ENCODE data around the gene CYBC1. TPM values are rescaled to one million over a fixed set of nuclear protein-coding genes. Genes with fewer than 3 reads are reported as not detected.
A peak's percentile ranks its signal among the peaks of the same experiment; 100 is the strongest.

The CYBC1 gene
- polyA plus RNA-seq, 3 donors: 160 to 225 (median 217) TPM

DNA sequence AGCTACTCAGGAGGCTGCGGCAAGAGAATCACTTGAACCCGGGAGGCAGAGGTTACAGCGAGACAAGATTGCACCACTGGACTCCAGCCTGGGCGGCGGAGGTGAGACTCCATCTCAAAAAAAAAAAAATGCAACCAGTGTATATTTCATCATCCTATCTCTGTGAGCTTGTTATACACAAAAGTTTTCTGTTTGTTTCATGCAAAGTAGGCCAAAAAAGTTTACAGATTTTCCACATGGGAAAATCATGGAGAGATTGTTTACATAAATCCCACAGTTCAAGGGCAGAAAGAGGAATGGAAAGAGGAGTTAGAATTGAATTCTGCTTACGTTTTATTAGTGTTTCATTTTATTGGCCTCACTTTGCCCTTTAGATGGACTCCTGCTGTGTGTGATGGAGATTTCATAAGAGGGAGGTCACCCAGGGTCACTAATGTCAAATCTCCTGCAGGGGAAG is 32.7 kb upstream of the CYBC1 start:
- WGBS (ENCODE audit: insufficient coverage): no CpG with 5 or more reads among the region's 6 CpGs
- Mint-ChIP-seq H3K36me3 (peaks cover 95 to 100% of the 10 kb centered on the region in 2 donors), H3K4me3 (no peak overlapping the region), H3K4me1 (peaks cover 4% of the 10 kb centered on the region), H3K27me3 (ENCODE audit: low read depth in 3 of 3) (no peaks in the 10 kb centered on the region), H3K9me3 (no peaks in the 10 kb centered on the region), H3K27ac (peak overlapping the region in 1 of 7 donors; percentile 58)
- TF ChIP-seq, protein P1, sequence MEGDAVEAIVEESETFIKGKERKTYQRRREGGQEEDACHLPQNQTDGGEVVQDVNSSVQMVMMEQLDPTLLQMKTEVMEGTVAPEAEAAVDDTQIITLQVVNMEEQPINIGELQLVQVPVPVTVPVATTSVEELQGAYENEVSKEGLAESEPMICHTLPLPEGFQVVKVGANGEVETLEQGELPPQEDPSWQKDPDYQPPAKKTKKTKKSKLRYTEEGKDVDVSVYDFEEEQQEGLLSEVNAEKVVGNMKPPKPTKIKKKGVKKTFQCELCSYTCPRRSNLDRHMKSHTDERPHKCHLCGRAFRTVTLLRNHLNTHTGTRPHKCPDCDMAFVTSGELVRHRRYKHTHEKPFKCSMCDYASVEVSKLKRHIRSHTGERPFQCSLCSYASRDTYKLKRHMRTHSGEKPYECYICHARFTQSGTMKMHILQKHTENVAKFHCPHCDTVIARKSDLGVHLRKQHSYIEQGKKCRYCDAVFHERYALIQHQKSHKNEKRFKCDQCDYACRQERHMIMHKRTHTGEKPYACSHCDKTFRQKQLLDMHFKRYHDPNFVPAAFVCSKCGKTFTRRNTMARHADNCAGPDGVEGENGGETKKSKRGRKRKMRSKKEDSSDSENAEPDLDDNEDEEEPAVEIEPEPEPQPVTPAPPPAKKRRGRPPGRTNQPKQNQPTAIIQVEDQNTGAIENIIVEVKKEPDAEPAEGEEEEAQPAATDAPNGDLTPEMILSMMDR (IDR thresholded peaks at IDR 0.05): no peak
- H3K27ac ChIP-seq (ENCODE audit: low read depth in 1 of 2, low read length in 2 of 2): no peak overlapping the region
- no peak overlapping the region for H2AFZ ChIP-seq (ENCODE audit: insufficient read depth, low read depth, low read length, poor library complexity, severe bottlenecking)
- no peaks in the 10 kb centered on the region for H3K27me3 ChIP-seq (ENCODE audit: control insufficient read depth in 2 of 2, insufficient read depth in 2 of 2, low read length in 2 of 2)
- peaks cover 88 to 100% of the 10 kb centered on the region in 2 donors for H3K36me3 ChIP-seq (replicated peaks in 1 of 2; ENCODE audit: control insufficient read depth in 1 of 2, insufficient read depth in 2 of 2, low read length in 2 of 2)
- DNase-seq: no peak
- no peak overlapping the region for H3K9ac ChIP-seq (ENCODE audit: insufficient read depth, low read length, poor library complexity, severe bottlenecking)
- no peaks in the 10 kb centered on the region for H3K9me3 ChIP-seq (replicated peaks in 1 of 2; ENCODE audit: control insufficient read depth in 1 of 2, insufficient read depth in 1 of 2, low read length in 2 of 2)
- H3K4me2 ChIP-seq (replicated peaks; ENCODE audit: extremely low read depth, low read length, poor library complexity, severe bottlenecking): no peak overlapping the region
- H3K79me2 ChIP-seq (ENCODE audit: insufficient read depth, low read length): no peaks in the 10 kb centered on the region
- H3K4me3 ChIP-seq (replicated peaks in 1 of 3; ENCODE audit: low read depth in 2 of 3, low read length in 3 of 3): no peak overlapping the region
- intact Hi-C loops (cut with micrococcal nuclease): no loop called here
- H3K4me1 ChIP-seq (ENCODE audit: control insufficient read depth in 1 of 2, insufficient read depth in 2 of 2, low read length in 2 of 2): no peaks in the 10 kb centered on the region
- H4K20me1 ChIP-seq (ENCODE audit: insufficient read depth, low read length): peaks cover 8% of the 10 kb centered on the region

DNA sequence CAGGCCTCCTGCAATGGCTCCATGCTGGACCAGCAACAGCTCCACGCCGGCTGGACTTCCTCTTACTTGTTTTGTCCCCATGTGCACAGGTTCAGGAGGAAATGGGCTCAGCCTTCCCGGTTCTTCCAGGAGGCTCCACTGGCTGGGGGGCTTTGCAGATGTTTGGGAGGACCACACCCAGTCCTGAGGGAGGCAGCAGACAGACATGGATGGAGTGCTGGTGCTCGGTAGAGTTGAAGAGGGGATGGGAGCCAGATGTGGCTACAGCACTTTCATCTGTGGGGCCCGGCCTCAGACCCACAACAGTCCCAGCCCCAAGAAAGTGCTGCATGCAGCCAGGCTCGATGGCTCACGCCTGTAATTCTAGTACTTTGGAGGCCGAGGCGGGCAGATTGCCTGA is 29.8 kb upstream of the CYBC1 start:
- intact Hi-C loops (cut with micrococcal nuclease): no loop called here
- Mint-ChIP-seq H3K27me3 (ENCODE audit: low read depth in 3 of 3) (no peaks in the 10 kb centered on the region), H3K36me3 (peaks cover 83 to 93% of the 10 kb centered on the region in 2 donors)

More for the DNA sequence above, 29.8 kb upstream of the CYBC1 start:
- no peaks in the 10 kb centered on the region for H3K9me3 Mint-ChIP-seq
- Histone ChIP-seq H2AFZ (ENCODE audit: insufficient read depth, low read depth, low read length, poor library complexity, severe bottlenecking) (no peak overlapping the region), H3K4me1 (ENCODE audit: control insufficient read depth in 1 of 2, insufficient read depth in 2 of 2, low read length in 2 of 2) (no peaks in the 10 kb centered on the region), H3K9ac (ENCODE audit: insufficient read depth, low read length, poor library complexity, severe bottlenecking) (no peak overlapping the region), H4K20me1 (ENCODE audit: insufficient read depth, low read length) (peaks cover 15% of the 10 kb centered on the region), H3K4me2 (replicated peaks; ENCODE audit: extremely low read depth, low read length, poor library complexity, severe bottlenecking) (no peak overlapping the region), H3K36me3 (replicated peaks in 1 of 2; ENCODE audit: control insufficient read depth in 1 of 2, insufficient read depth in 2 of 2, low read length in 2 of 2) (peaks cover 84 to 98% of the 10 kb centered on the region in 2 donors), H3K27me3 (ENCODE audit: control insufficient read depth in 2 of 2, insufficient read depth in 2 of 2, low read length in 2 of 2) (no peaks in the 10 kb centered on the region), H3K79me2 (ENCODE audit: insufficient read depth, low read length) (no peaks in the 10 kb centered on the region), H3K9me3 (replicated peaks in 1 of 2; ENCODE audit: control insufficient read depth in 1 of 2, insufficient read depth in 1 of 2, low read length in 2 of 2) (no peaks in the 10 kb centered on the region), H3K27ac (ENCODE audit: low read depth in 1 of 2, low read length in 2 of 2) (no peak overlapping the region), H3K4me3 (replicated peaks in 1 of 3; ENCODE audit: low read depth in 2 of 3, low read length in 3 of 3) (no peak overlapping the region)
- TF ChIP-seq, protein P1 (IDR thresholded peaks at IDR 0.05): no peak
- 100% methylated on average over 5 of the region's 9 CpGs for WGBS (ENCODE audit: insufficient coverage)
- no peak for DNase-seq
- H3K27ac Mint-ChIP-seq: no peak overlapping the region
- H3K4me3 Mint-ChIP-seq: no peak overlapping the region
- peaks cover 2% of the 10 kb centered on the region for H3K4me1 Mint-ChIP-seq
